CD4-positive, alpha-beta T cell treated with Interleukin-17A for 4 hours (primary cell): ENCODE results near the gene SYVN1.
"Not testable (repeated sequence)": the region's sequence is repeated elsewhere in the genome, so short reads cannot be mapped to it uniquely, and the experiment has no call there.

Experiments used
- DNase-seq: peaks from one replicate; pipeline ENCODE4 v3.0.0-alpha.2; 2020; ENCODE audit warnings: mixed read lengths

SYVN1 gene

DNA sequence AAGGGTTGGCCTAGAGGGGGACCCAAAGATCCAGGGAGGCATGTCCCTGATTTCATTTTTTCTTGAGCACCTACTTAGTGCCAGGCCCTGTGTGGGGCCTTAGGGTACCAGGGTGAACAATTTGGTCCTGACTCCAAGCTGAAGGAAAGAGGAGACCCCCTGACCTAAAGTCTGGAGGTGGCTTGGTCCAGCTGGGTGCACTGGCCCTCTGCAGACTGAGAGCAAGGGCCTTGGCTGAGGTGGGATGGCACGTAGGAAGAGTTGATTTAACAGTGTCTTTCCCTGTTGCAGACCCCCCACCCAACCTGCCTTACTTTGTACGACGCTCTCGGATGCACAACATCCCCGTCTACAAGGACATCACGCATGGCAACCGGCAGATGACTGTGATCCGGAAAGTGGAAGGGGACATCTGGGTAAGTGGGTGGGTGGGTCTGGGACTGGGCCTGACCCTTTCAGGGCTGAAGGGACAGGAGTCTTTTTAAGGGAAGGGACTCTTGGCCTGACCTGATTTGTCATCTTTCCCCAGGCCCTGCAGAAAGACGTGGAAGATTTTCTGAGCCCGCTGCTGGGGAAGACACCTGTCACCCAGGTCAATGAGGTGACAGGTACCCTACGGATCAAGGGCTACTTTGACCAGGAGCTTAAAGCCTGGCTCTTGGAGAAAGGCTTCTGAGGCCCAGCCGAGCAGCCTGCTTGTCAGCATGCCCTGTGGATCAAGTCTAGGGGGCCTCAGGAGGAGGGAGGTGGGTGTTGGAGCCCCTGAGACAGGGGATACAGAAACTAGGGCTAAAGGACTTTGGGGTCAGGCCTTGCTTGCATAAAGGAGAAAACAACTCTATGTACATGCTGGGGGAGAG lies 8.9 kb downstream of the SYVN1 start:
- DNase-seq: no peak

- no peak for DNase-seq
These were observed 9.7 kb downstream of the SYVN1 start for GRCh38 chr11:65124480-65125196.

GRCh38 chr11:65121865-65122696 lies 12.2 kb downstream of the SYVN1 start, which contains the start of the genes FAU and MRPL49:
Gene FAU, minus strand, starts transcription at chr11:65122134. Its CDS starts 321 bp downstream, at chr11:65121813.
Gene MRPL49, plus strand, starts transcription at chr11:65122321. Its CDS starts 26 bp downstream, at chr11:65122347.
- peak; percentile 99 for DNase-seq

DNA sequence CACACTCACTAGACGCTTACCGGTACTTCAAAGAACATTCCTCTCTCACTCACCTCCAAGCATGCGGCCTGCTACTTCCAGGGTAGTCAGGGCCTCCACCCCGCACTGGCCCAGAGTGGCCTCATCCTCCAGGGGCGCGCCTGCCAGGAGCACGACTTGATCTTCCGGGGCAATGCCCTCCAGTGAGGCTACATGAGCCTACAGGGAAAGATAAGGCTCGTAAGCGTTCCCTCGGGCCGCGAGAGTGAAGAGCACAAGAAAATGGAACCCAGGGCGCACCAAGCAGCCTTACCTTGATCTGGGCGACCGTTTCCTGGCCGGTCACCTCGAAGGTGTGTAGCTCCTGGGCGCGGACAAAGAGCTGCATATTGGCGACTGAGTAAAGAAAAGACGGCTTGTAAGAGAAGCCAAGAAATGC lies 12.9 kb downstream of the SYVN1 start:
- DNase-seq: peak; percentile 19

GRCh38 chr11:65120831-65121230 lies 13.5 kb downstream of the SYVN1 start:
- DNase-seq: no peak

- DNase-seq: no peak
These were observed 14.7 kb downstream of the SYVN1 start for GRCh38 chr11:65119670-65119995.

GRCh38 chr11:65118891-65119669 lies 15.2 kb downstream of the SYVN1 start:
- DNase-seq: not testable (repeated sequence)

- no peak for DNase-seq
These were observed 16.1 kb downstream of the SYVN1 start for GRCh38 chr11:65118097-65118837.

DNA sequence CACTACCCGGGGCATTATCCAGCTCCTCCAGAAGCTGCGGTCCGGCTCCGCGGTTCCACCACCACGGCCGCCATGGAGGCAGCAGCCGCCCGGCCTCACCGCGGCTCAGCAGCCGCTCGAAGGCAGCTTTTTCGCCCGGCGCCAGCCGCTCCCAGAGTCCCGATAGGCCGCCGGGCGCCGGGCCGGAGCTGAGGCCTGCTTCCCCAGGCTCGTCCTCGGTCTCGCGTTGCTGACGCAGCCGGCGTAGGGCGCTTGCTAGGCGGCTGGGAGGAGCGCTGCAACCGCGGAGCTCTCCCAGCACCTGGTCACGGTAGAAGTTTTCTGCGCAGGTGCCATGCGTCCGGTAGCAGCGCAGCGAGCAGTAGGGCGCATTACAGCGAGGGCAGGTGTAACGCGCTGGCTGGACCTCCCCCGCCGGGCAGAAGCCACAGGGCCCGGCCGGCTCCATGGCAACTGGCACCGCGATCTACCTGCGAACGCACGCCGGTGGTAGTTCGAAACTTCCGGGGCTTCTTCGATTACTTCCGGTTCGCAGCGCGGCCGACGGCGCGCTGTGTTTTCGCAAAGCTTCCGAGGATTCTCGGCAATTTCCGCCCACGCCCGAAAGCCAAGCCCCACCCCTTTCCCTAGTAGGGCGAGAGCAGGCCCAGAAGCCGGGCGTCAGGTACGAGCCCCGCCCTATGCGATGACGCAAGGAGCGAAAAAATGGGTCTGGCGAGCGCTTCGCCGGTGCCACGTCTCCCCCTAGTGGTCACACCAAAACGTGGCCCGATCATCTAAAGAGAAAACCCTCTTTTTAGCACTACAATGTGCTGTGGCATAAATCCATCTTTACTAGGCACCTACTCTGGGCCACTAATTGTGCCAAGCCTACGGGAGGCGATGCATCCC lies 16.9 kb downstream of the SYVN1 start, which contains the start of gene ZNHIT2:
Gene ZNHIT2, minus strand, starts transcription at position 496 of the 891 bp plus-strand sequence. Its CDS starts 48 bp downstream, at position 448.
- DNase-seq: peak; percentile 100

DNA sequence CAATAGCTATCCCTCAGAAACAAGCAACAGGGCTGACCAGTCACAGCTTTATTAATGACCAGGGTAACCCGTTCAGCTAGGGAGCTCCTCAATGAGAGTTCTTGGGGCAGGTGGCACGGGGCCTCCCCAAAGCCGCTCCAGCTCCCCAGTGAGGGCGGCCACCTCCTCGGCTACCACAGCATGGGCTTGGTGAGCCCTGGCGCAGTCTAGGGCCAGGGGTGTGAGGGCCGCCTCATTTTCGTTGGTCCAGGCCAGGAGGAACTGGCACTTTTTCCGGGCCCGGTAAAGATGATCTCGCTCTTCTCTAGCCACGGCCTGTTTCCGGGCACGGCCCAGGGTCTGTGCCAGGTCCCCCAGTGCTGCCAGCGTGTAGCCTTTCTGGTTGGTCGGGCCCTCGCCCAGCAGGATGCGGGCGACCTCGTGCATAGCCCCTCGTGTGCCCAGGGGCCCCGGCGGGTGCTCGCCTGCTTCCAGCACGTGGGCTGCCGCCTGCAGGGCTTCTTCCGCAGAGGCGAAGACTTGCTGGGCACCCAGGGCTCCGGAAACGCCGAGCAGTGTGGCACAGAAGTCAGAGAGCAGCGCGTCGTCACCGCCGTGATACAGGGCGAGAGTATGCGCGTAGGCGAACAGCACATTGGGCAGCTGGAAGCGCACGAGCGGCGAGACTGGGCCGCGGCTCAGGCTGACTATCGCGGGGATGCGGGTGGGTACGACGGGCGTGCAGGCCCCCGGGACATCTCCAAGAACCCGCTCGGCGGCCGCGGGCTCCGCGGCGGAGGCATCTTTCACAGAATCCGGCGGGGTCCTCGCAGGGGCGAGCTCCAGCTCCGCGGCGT lies 17.7 kb downstream of the SYVN1 start:
- peak; percentile 65 for DNase-seq

GRCh38 chr11:65115361-65116082 lies 18.8 kb downstream of the SYVN1 start:
- DNase-seq: no peak

DNA sequence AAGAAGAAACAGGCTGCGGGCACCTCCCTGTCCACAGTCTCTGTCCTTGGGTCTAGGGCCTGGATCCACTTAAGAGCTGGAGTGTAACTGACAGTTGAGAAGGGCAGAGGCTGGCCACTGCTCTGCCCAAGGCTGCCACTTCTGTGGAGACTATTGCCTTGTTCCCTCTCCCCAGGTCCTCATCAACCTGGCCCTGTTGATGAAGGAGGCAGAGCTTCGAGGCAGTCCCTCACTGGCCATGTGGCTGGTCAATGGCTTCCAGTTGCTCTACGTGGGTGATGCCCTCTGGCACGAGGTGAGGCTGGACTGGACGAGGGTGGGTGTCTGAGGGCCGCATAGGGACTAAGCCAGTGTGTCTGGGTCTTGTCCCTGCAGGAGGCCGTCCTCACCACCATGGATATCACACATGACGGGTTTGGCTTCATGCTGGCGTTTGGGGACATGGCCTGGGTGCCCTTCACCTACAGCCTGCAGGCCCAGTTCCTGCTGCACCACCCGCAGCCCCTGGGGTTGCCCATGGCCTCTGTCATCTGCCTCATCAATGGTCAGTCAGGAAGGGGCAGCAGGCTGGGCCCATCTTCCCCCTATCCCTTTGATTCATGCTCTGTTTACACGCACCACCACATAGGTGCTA lies 19.7 kb downstream of the SYVN1 start:
- no peak for DNase-seq

GRCh38 chr11:65113839-65114238 lies 20.5 kb downstream of the SYVN1 start:
- no peak for DNase-seq

DNA sequence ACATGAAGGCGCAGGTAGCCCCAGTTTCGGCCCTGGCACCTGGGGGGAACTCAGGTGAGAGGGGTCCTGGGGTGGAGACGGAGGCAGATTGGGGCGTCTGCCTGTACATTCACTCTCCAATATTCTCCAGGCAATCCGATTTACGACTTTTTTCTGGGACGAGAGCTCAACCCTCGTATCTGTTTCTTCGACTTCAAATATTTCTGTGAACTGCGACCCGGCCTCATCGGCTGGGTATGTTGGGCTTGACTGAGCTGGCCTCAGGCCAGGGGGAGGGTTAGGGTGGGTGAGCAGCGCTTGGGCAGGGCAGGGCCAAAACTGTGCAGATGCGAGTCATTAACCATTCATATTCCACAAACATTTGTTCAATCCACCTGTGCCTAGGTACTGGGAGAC lies 21.0 kb downstream of the SYVN1 start:
- DNase-seq: no peak

DNA sequence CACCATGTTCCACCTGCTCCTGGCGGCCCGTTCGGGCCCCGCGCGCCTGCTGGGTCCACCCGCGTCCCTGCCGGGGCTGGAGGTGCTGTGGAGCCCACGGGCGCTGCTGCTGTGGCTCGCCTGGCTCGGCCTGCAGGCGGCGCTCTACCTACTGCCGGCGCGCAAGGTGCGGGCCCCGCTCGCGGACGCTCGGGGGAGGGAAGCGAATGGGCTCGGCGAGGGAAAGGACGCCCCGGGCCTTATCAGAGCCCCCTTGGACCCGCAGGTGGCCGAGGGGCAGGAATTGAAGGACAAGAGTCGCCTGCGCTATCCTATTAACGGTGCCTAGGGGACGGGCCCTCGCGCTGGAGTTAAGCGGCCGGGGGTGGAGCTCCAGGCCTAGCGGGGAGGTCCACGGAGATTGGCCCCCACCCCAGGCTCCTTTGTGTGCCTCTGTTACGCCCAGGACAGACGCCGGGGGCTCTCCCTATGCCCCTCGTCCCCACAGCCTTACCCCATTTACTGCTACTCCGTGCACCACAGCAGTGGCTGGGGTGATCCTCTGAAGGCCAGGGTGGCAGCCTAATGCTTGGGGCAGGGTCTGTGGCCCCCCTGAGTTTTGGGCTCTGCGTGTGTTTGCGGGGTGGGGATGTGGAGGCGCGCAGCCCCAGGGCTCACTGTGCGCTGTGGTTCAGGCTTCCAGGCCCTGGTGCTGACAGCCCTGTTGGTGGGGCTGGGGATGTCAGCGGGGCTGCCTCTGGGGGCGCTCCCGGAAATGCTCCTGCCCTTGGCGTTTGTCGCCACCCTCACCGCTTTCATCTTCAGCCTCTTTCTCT lies 21.6 kb downstream of the SYVN1 start:
- peak; percentile 87 for DNase-seq

DNA sequence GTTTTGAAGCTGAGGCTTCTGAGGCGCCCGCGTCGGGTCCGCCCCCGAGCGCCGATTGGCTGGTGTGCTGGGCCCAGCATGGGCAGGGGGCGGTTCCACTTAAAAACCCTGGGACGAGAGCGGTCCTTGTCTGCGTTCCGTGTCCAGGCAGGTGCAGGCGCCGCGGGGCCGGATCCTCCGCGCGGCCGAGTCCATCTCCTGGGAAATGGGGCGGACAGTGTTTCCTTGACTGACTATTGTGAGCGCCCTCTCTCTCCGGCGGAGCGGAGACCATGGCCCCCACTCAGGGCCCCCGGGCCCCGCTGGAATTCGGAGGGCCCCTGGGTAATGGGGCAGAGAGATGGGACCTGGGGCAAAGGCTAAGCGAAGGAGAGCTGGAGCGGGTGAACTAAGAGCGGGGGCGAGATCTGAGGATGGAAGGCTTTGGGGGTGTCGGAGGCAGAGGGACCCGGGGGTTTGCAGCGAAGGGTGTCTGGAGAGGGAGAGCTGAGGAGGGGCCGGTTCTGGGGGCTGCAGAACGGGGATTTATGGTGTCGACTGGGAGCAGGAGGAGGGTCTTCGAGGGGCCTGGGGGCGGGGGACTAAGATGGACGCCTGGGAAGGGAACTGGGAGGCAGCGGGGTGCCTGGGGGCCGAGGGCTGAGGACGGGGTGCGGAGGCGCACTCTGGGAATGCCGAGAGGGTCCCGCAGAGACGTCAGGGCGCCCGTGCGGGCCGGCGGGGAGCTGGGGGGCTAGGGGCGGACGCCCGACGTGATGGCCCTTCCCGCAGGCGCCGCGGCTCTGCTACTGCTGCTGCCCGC lies 22.4 kb downstream of the SYVN1 start, which contains the start of gene TM7SF2:
Gene TM7SF2, plus strand, starts transcription at position 129 of the 802 bp plus-strand sequence. Its CDS starts 144 bp downstream, at position 273.
- peak; percentile 99 for DNase-seq
